ENCODE data around the gene SENP6.
"Not testable (repeated sequence)": the region's sequence is repeated elsewhere in the genome, so short reads cannot be mapped to it uniquely, and the experiment has no call there.

SENP6 gene

DNA sequence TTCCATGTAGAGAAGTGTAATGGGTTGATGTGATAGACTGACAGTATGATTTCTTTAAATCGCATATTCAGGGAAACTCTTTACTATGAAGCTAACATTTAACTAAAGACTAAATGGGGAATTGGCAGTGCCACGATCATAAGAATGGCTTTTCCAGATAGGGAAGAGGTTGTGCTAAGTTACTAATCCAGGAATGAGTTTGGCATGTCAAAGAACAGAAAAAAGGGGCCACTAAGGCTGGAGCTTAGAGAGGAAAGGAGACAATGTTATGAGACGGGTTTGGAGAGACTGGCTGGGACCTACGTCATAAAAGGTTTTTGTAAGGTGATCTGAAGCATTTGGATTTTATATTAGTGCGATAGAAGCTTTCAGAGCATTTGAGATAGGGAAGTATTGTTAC is 40.6 kb downstream of the SENP6 start:
- in situ Hi-C loops (cut with MboI; ENCODE audit: low sequenced_read_pairs): no loop called here

DNA sequence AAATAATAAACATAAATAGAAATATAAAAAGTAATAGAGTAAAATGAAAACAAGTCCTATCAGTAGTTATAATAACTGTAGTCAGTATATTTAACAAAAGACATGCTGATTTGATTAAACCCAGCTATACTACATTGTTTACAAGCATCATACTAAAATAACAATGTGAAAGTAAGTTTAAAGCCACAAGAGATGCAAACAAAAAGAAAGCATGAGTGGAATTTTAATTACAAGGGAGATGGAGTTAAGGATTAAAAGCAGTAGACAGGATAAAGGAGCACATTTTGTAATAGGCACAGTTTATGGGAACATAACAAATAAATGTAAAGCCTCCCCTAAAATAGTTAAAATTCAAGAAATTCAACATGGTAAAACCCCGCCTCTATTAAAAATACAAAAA is 41.5 kb downstream of the SENP6 start:
- in situ Hi-C loops (cut with MboI; ENCODE audit: low sequenced_read_pairs): no loop called here

DNA sequence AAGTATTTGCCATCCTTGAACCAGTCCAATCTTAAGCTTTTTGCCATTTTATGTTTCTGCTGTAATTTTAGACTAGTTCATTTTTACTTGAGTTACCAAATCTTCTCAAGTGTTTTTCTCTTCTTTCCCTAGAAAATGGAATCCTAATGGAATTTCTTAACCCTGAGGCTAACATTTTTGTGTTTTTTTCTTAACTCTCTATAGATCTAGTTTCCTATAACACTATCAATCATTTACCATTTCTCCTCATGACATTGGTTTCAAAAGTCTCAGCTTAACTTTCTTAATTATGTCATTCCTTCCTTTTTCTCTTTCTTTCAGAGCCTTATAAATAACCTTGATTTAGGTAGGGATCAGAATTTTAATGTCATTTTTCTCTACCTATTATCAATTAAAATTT is 54.8 kb downstream of the SENP6 start:
- in situ Hi-C loops (cut with MboI; ENCODE audit: low sequenced_read_pairs): no loop called here

DNA sequence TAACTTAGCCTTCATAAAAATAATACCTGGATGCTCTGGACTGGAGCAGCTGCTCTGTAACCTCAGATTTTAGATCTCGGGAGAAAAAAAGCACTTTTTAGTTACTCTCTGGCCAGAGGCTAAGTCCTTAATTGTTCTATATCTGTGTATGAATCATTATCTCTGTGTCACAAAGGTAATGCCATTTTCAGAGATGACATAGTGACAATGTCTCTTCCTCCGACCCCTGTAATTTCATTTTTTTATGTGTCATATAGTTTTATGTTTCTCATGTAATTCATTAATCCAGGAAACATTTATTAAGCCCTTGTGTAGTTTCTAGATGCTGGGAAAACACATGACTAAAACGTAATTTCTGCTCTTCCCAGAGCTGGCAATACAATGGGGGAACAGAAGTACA is 55.6 kb downstream of the SENP6 start:
- in situ Hi-C loops (cut with MboI; ENCODE audit: low sequenced_read_pairs): no loop called here

DNA sequence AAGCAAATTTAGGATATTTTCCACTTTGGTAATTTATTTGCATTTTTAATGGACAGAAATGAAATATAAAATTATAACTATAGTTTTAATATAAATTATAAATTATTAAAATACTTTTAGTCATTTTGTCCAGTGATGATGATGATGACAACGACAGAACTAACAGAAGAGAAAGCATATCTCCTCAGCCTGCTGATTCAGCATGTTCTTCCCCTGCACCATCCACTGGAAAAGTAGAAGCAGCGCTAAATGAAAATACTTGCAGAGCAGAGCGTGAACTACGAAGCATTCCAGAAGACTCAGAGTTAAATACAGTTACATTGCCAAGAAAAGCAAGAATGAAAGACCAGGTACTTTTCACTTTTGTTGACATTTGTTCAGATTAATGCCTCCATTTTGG is 64.9 kb downstream of the SENP6 start:
- in situ Hi-C loops (cut with MboI; ENCODE audit: low sequenced_read_pairs): no loop called here

DNA sequence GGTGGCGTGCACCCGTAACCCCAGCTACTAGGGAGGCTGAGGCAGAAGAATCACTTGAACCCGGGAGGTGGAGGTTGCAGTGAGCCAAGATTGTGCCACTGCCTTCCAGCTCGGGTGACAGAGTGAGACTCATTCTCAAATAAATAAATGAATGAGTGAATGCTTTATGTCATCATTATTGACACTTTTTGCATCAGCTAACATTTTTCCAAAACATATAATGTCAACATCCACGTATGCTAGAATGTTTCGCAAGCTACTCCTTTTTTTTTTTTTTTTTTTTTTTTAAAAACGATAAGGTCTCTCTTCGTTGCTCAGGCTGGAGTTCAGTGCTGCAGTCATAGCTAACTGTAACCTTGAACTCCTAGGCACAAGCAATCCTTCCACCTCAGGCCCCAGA is 72.2 kb downstream of the SENP6 start:
- in situ Hi-C loops (cut with MboI; ENCODE audit: low sequenced_read_pairs): no loop called here

DNA sequence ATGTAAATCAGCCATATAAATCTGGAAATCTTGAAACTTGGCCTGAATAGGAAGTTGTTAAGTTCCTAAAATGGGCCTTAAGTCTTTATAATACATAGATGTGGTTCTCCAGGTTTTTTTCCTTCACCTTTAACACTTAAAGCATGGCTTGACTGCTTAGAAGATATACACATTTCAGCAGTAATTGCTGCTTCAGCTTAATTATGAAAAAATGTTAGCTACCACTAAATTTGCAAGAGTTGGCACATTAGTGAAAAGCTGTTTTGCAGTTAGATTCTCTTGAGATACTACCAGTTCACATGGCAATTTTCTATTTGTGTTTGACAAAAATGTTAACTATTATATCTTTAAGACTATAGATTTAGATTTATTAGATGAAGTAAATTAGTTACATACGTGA is 74.7 kb downstream of the SENP6 start:
- in situ Hi-C loops (cut with MboI; ENCODE audit: low sequenced_read_pairs): no loop called here

DNA sequence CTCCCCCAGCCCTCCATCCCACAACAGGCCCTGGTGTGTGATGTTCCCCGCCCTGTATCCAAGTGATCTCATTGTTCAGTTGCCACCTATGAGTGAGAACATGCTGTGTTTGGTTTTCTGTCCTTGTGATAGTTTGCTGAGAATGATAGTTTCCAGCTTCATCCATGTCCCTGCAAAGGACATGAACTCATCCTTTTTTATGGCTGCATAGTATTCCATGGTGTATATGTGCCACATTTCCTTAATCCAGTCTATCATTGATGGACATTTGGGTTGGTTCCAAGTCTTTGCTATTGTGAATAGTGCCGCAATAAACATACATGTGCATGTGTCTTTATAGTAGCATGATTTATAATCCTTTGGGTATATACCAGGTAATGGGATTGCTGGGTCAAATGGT is 80.9 kb downstream of the SENP6 start:
- in situ Hi-C loops (cut with MboI; ENCODE audit: low sequenced_read_pairs): not testable (repeated sequence)

DNA sequence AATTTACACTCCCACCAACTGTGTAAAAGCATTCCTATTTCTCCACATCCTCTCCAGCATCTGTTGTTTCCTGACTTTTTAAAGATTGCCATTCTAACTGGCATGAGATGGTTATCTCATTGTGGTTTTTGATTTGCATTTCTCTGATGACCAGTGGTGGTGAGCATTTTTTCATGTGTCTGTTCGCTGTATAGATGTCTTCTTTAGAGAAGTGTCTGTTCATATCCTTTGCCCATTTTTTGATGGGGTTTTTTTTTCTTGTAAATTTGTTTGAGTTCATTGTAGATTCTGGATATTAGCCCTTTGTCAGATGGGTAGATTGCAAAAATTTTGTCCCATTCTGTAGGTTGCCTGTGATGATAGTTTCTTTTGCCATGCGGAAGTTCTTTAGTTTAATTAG is 81.3 kb downstream of the SENP6 start:
- in situ Hi-C loops (cut with MboI; ENCODE audit: low sequenced_read_pairs): not testable (repeated sequence)

DNA sequence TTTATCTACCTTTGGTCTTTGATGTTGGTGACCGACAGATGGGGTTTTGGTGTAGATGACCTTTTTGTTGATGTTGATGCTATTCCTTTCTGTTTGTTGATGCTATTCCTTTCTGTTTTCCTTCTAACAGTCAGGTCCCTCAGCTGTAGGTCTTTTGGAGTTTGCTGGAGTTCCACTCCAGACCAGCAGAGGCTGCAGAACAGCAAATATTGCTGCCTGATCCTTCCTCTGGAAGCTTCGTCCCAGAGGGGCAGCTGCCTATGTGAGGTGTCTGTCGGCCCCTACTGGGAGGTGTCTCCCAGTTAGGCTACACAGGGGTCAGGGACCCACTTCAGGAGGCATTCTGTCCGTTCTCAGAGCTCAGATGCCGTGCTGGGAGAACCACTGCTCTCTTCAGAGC is 85.9 kb downstream of the SENP6 start:
- in situ Hi-C loops (cut with MboI; ENCODE audit: low sequenced_read_pairs): not testable (repeated sequence)

DNA sequence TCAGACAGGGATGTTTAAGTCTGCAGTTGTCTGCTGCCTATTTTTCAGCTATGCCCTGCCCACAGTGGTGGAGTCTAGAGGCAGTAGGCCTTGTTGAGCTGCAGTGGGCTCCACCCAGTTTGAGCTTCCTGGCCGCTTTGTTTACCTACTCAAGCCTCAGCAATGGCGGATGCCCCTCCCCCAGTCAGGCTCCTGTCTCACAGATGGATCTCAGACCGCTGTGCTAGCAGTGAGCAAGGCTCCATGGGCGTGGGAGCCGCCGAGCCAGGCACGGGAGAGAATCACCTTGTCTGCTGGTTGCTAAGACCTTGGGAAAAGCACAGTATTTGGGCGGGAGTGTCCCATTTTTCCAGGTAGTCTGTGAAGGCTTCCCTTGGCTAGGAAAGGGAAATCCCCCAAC is 86.3 kb downstream of the SENP6 start:
- in situ Hi-C loops (cut with MboI; ENCODE audit: low sequenced_read_pairs): not testable (repeated sequence)

DNA sequence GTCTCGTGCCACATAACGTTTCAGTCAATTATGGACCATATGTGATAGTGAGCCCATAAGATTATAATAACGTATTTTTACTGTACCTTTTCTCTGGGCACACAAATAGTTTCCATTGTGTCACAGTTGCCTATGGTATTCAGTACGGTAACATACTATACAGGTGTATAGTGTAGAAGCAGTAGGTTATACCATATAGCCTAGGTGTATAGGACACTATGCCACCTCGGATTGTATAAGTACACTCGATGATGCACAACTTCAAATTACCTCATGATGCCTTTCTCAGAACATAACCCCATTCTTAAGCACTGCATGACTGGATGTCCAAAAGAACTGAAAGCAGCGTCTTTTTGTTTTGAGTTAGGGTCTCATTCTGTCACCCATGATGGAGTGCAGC is 87.9 kb downstream of the SENP6 start:
- in situ Hi-C loops (cut with MboI; ENCODE audit: low sequenced_read_pairs): no loop called here

DNA sequence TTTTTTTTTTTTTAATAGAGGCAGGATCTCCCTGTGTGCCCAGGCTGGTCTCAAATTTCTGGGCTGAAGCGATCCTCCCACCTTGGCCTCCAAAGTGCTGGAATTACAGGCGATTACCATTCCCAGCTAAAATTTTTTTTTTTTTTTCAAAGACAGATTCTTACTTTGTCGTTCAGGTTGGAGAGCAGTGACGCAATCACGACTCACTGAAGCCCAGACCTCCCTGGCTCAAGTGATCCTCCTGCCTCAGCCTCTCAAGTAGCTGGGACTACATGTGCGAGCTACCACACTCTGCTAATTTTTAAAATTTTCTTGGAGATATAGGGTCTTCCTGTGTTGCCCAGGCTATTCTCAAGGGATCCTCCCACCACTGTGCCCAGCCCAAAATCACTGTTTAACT is 89.3 kb downstream of the SENP6 start:
- in situ Hi-C loops (cut with MboI; ENCODE audit: low sequenced_read_pairs): no loop called here

DNA sequence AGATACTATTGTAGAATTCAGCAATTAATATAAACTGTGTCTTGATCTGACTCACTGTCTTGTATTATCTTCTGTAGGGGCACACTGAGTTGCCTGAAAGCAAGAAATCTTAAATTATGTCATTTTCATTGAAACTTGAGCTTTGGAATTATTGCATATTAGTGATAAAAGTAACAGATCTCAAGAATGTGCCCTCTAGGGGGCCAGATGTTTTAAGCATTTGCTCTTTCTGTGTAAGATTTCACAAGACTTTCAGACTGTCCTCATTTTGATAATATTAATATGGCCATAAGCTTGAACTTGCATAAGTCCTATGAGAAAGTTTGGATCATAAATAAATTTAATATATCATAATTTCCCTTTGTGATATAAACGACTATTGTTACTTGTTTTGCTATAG is 91.9 kb downstream of the SENP6 start:
- in situ Hi-C loops (cut with MboI; ENCODE audit: low sequenced_read_pairs): no loop called here

DNA sequence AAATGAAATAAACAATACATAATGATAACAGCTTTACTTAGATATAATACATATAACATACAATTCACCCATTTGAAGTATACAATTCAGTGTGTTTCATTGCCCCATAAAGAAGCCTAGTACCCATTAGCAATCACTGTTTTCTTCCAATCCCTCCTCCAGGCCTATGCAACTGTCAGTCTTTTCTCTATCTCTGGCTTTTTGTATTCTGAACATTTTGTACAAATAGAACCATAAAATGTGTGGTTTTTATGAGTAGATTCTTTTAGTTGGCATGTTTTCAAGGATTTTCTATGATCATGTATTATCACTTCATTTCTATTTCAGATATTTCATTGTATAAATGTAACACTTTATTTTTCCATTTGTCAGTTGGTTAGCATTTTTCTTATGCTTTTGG is 92.7 kb downstream of the SENP6 start:
- in situ Hi-C loops (cut with MboI; ENCODE audit: low sequenced_read_pairs): no loop called here

DNA sequence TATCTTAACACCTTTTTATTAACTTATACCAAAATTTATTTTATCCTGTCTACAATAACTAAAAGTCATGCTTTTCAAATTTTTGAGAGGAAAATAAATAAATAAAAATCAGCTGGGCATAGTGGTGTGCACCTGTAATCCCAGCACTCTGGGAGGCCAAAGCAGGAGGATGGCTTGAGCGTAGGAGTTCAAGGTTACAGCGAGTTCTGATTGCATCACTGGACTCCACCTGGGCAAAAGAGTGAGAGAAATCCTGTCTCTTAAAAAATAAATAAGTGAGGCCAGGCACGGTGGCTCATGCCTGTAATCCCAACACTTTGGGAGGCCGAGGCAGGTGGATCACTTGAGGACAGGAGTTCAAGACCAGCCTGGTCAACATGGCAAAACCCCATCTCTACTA is 106.7 kb downstream of the SENP6 start:
- in situ Hi-C loops (cut with MboI; ENCODE audit: low sequenced_read_pairs): not testable (repeated sequence)

DNA sequence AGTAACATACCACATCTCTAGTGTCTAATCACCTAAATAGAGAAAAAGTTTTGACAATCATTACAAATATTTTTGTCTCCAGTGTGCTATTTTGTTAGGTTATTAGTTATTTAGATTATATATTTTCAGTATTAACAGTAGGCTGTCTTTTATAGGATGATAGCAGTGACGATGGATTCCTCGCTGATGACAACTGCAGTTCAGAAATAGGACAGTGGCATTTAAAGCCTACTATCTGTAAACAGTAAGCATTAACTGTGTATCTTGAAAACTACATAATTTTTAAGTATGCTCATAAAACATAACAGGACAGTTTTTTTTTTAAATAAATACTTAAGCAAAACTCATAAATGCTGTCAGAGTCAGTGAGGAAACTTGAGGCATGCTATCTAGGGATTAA is 109.5 kb downstream of the SENP6 start:
- in situ Hi-C loops (cut with MboI; ENCODE audit: low sequenced_read_pairs): no loop called here

DNA sequence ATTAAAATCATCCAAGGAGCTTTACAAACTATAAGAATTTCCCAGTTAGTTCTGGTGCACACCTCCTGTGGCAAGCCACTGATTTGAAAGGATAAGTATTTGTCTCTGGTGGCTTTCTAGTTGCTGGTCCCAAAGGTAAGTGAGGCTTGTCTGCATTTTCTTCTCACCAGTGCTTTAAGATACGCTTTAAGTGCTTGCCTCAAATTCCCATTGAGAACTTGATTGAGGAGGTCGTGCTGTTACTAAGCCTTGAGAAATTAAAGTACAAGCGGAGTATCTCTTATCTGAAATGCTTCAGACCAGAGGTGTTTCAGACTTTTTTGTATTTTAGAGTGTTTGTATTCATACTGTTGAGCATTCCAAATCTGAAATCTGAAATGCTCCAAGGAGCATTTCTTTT is 117.5 kb downstream of the SENP6 start:
- in situ Hi-C loops (cut with MboI; ENCODE audit: low sequenced_read_pairs): no loop called here

DNA sequence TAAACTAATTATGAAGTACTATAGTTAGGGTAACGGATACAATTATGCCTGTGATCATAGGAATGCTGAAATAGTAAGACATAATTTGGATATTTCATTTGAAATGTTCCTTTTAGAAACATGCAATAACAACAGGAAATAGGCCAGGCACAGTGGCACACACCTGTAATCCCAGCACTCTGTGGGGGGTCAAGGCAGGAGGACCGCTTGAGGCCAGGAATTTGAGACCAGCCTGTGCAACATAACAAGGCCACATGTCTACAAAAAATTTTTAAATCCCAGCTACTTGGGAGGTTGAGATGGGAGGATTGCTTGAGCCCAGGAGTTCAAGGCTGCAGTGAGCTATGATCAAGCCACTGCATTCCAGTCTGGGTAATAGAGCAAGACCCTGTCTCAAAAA is 121.7 kb downstream of the SENP6 start:
- in situ Hi-C loops (cut with MboI; ENCODE audit: low sequenced_read_pairs): no loop called here

DNA sequence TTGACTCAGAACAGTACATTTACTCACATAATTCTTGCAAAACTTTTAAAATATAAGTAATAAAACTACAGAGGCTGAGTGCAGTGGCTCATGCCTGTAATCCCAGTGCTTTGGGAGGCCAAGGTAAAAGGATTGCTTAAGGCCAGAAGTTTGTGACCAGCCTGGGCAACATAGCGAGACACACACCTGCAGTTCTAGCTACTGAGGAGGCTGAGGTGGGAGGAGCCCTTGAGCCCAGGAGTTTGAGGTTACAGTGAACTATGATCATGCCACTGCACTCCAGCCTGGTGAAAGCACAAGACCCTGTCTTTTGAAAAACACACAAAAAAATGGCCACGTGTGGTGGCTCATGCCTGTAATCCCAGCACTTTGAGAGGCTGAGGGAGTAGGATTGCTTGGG is 125.5 kb downstream of the SENP6 start:
- in situ Hi-C loops (cut with MboI; ENCODE audit: low sequenced_read_pairs): no loop called here

DNA sequence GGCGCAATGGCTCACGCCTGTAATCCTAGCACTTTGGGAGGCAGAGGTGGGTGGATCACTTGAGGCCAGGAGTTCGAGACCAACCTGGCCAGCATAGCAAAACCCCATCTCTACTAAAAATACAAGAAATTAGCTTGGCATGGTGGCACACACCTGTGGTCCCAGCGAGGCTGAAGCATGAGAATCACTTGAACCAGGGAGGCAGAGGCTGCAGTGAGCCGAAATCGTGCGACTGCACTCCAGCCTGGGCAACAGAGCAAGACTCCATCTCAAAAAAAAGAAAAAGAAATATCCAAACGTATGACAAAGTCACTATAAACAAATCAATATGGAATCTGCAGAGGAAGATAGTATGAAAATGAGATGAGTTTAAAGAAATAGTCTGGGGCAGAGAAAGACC is 129.3 kb downstream of the SENP6 start:
- in situ Hi-C loops (cut with MboI; ENCODE audit: low sequenced_read_pairs): not testable (repeated sequence)

DNA sequence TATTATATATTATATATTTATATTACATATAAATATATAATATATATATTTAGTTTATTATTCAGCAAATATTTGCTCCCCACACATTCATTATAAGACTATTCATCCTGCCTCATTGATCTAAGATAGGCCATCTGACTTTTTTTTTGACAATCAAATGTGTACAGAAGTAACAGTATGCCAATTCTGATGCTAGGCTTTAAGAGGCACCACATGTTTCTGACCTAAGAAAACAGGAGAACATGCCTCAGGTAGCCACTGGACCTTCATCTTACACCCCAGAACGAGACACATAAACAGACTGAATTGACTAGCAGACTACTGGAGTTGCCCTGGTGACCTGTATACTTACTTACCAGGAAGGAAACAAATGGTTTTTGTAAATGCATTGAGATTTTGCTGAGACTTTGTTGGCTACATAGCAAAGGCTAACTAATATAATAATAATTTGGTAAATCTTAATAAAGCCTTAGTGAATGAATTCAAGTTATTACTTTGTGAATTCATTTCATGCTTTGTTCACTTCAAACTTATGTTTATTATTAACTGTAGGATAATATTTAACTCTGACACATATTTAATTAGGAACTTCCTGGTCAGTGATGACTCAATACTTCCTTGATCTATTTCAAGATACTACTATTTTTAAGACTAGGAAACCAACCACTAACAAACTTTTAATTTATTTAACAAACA is 134.0 kb downstream of the SENP6 start:
- in situ Hi-C loops (cut with MboI; ENCODE audit: low sequenced_read_pairs): no loop called here

DNA sequence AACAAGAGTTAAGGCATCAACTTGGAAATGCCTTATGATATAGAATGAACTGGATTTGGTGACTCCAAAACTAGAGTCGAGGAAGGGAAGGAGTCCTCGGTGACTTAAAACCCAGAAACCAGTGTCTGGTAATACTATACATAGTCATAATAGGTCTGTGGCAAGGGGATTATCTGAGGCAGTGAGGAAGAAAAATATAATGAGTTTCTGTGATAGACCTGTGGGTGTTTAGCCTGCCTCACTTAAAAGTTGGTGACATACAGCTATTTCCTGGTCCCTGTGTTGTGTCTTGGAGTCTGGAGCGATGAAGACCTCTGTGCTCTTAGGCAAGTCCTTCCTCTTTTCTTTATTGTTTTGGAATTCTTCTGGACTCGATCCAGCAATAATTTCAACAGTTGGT is 142.3 kb downstream of the SENP6 start:
- in situ Hi-C loops (cut with MboI; ENCODE audit: low sequenced_read_pairs): no loop called here

DNA sequence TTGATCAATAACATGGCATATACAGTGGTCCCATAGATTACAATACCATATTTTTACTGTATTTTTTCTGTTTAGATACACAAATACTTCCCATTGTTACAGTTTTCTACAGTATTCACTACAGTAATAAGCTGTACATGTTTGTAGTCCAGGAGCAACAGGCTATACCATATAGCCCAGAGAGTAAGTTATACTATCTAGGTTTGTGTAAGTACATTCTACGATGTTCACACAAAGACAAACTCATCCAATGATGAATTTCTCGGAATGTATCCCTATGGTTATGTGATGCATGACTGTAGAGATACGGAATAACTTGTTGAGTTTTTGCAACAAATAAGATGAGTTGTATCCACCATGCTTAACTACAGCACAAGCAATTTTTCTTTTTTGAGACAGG is 143.7 kb downstream of the SENP6 start:
- in situ Hi-C loops (cut with MboI; ENCODE audit: low sequenced_read_pairs): no loop called here

Data from HL-60/S4 treated with retinoic acid at 250 ng/mL for 4 days and 3 days (cell line).